ENCODE results near the gene PLK3.
"Not testable (repeated sequence)": the region's sequence is repeated elsewhere in the genome, so short reads cannot be mapped to it uniquely, and the experiment has no call there.

- TF ChIP-seq, protein P1, sequence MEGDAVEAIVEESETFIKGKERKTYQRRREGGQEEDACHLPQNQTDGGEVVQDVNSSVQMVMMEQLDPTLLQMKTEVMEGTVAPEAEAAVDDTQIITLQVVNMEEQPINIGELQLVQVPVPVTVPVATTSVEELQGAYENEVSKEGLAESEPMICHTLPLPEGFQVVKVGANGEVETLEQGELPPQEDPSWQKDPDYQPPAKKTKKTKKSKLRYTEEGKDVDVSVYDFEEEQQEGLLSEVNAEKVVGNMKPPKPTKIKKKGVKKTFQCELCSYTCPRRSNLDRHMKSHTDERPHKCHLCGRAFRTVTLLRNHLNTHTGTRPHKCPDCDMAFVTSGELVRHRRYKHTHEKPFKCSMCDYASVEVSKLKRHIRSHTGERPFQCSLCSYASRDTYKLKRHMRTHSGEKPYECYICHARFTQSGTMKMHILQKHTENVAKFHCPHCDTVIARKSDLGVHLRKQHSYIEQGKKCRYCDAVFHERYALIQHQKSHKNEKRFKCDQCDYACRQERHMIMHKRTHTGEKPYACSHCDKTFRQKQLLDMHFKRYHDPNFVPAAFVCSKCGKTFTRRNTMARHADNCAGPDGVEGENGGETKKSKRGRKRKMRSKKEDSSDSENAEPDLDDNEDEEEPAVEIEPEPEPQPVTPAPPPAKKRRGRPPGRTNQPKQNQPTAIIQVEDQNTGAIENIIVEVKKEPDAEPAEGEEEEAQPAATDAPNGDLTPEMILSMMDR (IDR thresholded peaks at IDR 0.05; ENCODE audit: borderline replicate concordance, extremely low read depth, low read length, poor library complexity, severe bottlenecking) = not testable (repeated sequence)
- TF ChIP-seq EZH2 (IDR thresholded peaks at IDR 0.05; ENCODE audit: borderline replicate concordance, low read depth, low read length, severe bottlenecking) = not testable (repeated sequence)
Measured at GRCh38 chr1:44838294-44838693, 38.1 kb downstream of the PLK3 start.
